ENCODE results near the gene ETV3L. TPM values are rescaled to one million over a fixed set of nuclear protein-coding genes. Genes with fewer than 3 reads are reported as not detected.

The ETV3L gene
- total RNA-seq, 4 donors from 2014 or later: not detected

- Histone ChIP-seq H3K4me1 (no peaks in the 10 kb centered on the region), H3K9me3 (no peaks in the 10 kb centered on the region), H3K27me3 (no peaks in the 10 kb centered on the region), H3K36me3 (no peaks in the 10 kb centered on the region), H3K4me3 (no peak overlapping the region), H3K27ac (no peak overlapping the region)
- TF ChIP-seq CTCF (IDR thresholded peaks at IDR 0.05): no peak
- DNase-seq: no peak
Observed at GRCh38 chr1:157095091-157095490, 4.5 kb downstream of the ETV3L start.

GRCh38 chr1:157092831-157093230, 6.8 kb downstream of the ETV3L start:
- Histone ChIP-seq H3K4me1 (no peaks in the 10 kb centered on the region), H3K36me3 (no peaks in the 10 kb centered on the region), H3K4me3 (no peak overlapping the region), H3K9me3 (no peaks in the 10 kb centered on the region), H3K27me3 (no peaks in the 10 kb centered on the region), H3K27ac (no peak overlapping the region)
- TF ChIP-seq CTCF (IDR thresholded peaks at IDR 0.05) (no peak), POLR2A (IDR thresholded peaks at IDR 0.05) (no peak)
- peak in 1 of 3 donors; percentile 43 for DNase-seq

DNA sequence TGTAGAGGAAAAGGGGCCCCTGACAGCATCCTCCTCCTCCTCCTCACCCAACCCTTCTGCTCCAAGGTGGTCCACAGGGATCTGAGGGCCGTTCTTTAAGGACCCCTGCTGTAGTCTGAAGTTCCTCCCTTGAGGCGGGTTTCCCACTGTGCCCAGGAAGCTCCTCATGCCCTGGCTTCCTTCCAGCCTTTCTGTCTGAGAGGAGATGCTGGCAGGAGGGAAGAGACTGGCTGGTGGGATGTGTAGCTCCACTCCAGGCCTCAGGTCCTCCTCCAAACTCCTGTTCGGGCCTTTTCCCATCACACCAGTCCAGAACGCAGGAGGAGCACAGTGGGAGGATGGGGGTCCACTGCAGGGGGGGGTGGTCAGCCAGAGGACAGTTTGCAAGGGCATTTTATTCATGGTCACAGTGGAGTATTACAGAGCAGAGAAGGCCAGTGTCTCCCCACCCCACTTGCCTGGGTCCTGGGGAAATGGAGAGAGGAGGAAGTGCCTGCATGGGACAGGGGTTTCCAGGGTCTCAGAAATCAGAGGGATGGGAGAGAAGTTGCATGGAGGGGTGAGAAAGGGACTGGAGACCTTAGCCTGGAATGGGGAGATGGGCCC, 7.8 kb downstream of the ETV3L start:
- TF ChIP-seq POLR2A (IDR thresholded peaks at IDR 0.05): no peak
- TF ChIP-seq CTCF (IDR thresholded peaks at IDR 0.05): no peak
- H3K27ac ChIP-seq: no peak overlapping the region
- no peaks in the 10 kb centered on the region for H3K9me3 ChIP-seq
- no peaks in the 10 kb centered on the region for H3K27me3 ChIP-seq
- H3K36me3 ChIP-seq: no peaks in the 10 kb centered on the region
- no peaks in the 10 kb centered on the region for H3K4me1 ChIP-seq
- DNase-seq: peak in 1 of 3 donors; percentile 27
- H3K4me3 ChIP-seq: no peak overlapping the region

- H3K27ac ChIP-seq: no peak overlapping the region
- H3K27me3 ChIP-seq: no peaks in the 10 kb centered on the region
- H3K4me1 ChIP-seq: no peaks in the 10 kb centered on the region
- DNase-seq: peak in 1 of 3 donors; percentile 32
- no peak overlapping the region for H3K4me3 ChIP-seq
- H3K36me3 ChIP-seq: no peaks in the 10 kb centered on the region
- no peaks in the 10 kb centered on the region for H3K9me3 ChIP-seq
- TF ChIP-seq CTCF (IDR thresholded peaks at IDR 0.05) (no peak), POLR2A (IDR thresholded peaks at IDR 0.05) (no peak)
Observed at GRCh38 chr1:157091186-157091585, 8.4 kb downstream of the ETV3L start.

DNA sequence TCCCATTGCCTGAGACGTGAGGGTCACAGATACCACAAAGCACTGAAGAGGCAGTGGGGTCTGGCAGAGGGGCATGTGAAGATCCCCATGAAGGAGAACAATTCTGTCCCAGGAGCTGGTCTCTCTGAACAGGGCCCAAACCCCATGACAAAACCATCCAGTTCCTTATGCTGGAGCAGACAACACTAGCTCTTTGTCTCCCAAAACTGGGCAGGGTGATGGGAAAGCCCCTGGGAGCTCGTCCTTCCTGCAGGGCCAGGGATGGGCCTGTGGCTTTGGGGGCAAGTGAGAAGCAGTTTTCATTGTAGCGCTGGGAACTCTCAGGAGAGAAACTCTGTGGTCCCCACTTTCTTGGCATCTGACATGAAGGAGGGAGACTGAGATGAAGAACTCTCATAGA, 8.8 kb downstream of the ETV3L start:
- Histone ChIP-seq H3K4me3 (no peak overlapping the region), H3K27me3 (no peaks in the 10 kb centered on the region), H3K9me3 (no peaks in the 10 kb centered on the region), H3K27ac (no peak overlapping the region), H3K4me1 (no peaks in the 10 kb centered on the region), H3K36me3 (no peaks in the 10 kb centered on the region)
- TF ChIP-seq POLR2A (IDR thresholded peaks at IDR 0.05): no peak
- TF ChIP-seq CTCF (IDR thresholded peaks at IDR 0.05): no peak
- DNase-seq: peak in 1 of 3 donors; percentile 27

- Histone ChIP-seq H3K4me1 (no peaks in the 10 kb centered on the region), H3K27ac (no peak overlapping the region), H3K4me3 (no peak overlapping the region), H3K27me3 (no peaks in the 10 kb centered on the region), H3K36me3 (no peaks in the 10 kb centered on the region), H3K9me3 (no peaks in the 10 kb centered on the region)
- TF ChIP-seq POLR2A (IDR thresholded peaks at IDR 0.05): no peak
- TF ChIP-seq CTCF (IDR thresholded peaks at IDR 0.05): peak; percentile 65 to 98 (median 92)
- DNase-seq: peak; percentile 85 to 94 (median 89)
Observed at GRCh38 chr1:157090196-157090647, 9.4 kb downstream of the ETV3L start.

Data from Peyer's patch (tissue), 4 donors.